NCI-H460 (cell line): ENCODE measurements around the gene CCDC6. TPM values are rescaled to one million over a fixed set of nuclear protein-coding genes. Genes with fewer than 3 reads are reported as not detected.
A peak's percentile ranks its signal among the peaks of the same experiment; 100 is the strongest.

Experiments
- DNase-seq: peaks from one replicate; pipeline ENCODE4 v3.0.0-alpha.2; 2016; ENCODE audit warnings: low read depth; ENCODE audit errors: extremely low read depth
- total RNA-seq: library from RNA; depleted of rRNA; stranded (reverse); fragments of >200 nt; shearing (Covaris generic); gene quantifications from 2 replicates; pipeline ENCODE4 v1.2.3, GENCODE V29; 2014

Gene CCDC6
- total RNA-seq, 1 experiment from 2014 or later = 37.6 TPM

GRCh38 chr10:59857049-59857448 lies 49.3 kb downstream of the CCDC6 start:
- no peak for DNase-seq

GRCh38 chr10:59856104-59856503 lies 50.3 kb downstream of the CCDC6 start:
- DNase-seq = no peak

GRCh38 chr10:59854571-59854970 lies 51.8 kb downstream of the CCDC6 start:
- no peak for DNase-seq

GRCh38 chr10:59852670-59853069 lies 53.7 kb downstream of the CCDC6 start:
- DNase-seq = no peak

DNA sequence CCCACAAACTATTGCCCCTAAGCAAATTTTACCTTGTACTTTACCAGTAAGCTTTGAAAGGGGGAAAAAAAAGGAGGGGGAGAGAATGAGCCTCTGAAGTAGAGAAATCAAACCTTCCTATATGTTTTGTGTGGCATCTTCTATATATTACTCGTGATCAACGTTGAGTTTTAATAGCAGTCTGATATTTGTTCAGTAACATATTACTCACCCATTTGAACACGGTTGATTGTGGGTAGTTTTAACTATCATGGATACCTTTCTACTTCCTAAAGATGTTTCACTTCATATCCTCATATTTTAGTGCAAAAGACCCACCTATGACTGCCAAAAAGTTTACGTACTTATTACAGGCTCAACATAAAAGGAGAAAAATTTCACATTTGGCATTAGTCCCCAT lies 54.5 kb downstream of the CCDC6 start:
- no peak for DNase-seq

DNA sequence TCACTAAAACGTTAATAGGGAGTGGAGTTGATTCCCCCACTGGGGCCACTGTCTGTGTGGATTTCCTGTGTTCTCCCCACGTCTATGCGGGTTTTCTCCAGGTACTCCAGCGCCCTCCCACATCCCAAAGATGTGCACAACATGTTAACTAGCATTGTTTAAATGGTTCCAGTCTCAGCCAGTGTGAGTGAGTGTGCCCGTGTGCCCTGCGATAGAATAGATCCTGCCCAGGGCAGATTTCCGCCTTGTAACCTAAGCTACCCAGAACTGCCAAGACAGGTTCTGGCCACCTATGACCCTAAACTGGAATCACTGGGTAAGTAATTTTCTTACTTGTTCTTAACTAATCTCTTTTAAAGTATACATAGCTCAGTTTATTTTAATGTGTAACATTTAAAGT lies 58.5 kb downstream of the CCDC6 start:
- no peak for DNase-seq

GRCh38 chr10:59847326-59847725 lies 59.0 kb downstream of the CCDC6 start:
- DNase-seq = no peak

GRCh38 chr10:59844436-59844835 lies 61.9 kb downstream of the CCDC6 start:
- no peak for DNase-seq

DNA sequence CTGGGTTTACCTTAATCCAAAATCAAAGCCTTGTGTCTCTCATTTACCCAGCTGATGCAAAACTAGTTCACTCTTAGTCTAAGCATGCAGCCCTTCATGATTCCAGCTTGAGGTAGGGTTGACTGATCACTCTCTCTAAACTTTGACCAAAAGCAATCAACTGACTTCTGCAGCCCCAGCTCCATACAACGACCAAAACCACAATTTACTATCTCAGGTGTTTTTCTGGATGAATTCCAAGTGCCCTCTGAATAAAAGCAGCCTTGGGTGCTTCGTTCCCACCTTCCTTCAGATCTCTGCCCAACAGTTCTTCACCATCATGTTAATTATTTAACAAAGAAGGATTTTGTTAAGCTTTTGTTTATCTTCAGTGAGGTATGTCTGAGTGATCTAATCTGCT lies 62.6 kb downstream of the CCDC6 start:
- DNase-seq = no peak

GRCh38 chr10:59839576-59839975 lies 66.8 kb downstream of the CCDC6 start:
- DNase-seq = no peak

GRCh38 chr10:59838085-59838789 lies 68.1 kb downstream of the CCDC6 start:
- no peak for DNase-seq

DNA sequence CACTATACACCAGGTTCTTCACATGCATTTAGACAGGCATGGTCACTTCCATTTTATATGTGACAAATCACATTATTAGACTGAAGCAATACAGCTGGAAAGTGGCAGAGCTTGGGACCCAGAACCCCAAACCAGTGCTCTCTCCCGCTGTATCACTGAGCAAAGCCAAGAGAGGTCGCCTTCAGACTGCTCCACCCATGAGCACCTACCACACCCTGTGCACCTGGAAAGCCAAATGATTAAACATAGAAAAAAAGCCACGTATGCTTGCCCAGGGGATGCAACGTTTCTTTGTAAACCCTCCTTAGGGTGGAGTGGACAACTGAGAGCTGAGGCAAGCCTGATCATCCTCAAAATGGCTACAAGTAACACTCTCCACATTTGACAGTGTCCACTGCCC lies 72.5 kb downstream of the CCDC6 start:
- DNase-seq = no peak

- no peak for DNase-seq
These were observed 73.8 kb downstream of the CCDC6 start for GRCh38 chr10:59832506-59832905.

DNA sequence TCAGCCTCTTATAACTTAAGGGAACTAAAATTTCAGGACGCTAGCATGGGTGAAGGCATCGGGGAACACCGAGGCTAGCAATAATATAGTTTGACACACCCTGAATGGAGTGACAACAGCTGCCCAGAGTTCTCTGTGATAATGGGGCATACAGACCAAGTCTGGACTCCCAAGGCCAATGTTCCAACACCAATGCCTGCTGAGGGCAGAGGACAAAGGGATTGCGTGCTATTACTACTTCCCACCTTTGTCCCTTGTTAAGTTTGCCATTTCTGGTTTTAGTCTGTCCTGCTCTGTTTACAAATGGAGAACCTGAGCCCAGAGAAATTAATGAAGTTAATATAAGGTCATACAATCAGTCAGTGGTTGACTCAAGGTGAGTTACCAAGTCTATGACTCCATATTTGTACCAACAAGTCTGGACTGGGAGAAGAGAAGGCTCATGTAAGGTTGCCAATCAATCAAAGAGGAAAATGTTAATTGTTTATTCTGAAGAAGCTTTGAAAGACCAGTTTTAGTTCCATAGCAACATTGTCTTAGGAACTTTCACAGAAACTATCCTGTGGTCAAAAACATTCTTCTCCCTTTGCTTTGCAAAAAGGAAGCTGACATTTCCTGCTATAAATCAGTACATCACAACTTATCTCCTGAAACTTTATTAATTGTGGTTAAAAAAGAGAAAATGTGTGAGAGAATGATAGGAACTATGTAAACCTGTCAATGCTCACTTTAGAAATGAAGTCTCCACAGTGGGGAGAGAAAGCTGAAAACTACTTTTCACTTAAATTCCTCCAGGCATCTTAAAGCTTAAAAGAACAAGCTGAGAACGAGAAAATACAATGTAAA lies 74.5 kb downstream of the CCDC6 start:
- no peak for DNase-seq

DNA sequence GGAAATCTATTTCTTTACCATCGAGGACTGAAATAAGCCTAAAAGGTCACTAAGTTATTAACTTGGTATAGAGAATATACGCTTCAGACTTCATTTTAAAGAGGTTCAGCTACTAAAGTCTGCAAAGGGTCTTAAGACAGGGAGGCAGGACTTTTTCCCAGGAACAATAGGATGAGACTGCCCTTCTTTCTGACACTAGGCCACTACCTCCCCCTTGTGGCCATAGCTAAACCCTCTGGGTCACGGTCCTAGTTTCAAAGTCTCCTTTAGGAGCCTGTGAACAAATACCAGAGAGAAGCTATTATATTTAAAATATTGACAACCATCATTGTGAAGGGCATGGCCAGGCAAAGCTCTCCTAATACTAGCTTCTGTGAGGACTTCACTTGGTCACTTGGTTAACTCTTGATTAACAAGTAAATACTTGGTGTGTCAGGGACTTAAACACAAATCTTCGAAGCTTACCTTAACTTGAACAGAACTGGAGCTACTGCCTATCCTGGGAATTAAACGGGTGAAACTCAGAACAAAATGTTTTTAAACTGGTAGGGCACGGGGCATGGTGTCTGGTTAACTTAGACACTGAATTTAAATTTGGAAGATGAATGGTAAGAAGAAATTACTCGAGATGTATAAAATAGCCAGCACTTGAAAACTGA lies 75.6 kb downstream of the CCDC6 start:
- DNase-seq = peak; percentile 41

DNA sequence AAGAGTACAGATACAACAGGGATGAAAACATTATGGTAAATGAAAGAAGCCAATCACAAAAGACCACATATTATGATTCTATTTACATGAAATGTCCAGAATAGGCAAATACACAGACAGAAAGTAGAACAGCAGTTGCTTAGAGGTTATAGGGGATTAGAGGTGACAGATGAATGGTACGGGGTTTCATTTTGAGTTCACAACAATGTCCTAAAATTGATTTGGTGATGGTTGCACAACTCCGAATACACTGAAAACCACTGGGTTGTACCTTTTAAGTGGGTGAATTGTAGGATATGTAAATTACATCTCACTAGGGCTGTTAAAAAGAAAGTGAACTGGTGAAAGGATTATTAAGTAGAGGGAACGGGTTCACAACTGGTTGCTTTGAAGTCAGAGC lies 76.8 kb downstream of the CCDC6 start:
- DNase-seq = no peak

- DNase-seq = no peak
These were observed 77.3 kb downstream of the CCDC6 start for GRCh38 chr10:59829024-59829423.

- DNase-seq = no peak
These were observed 80.4 kb downstream of the CCDC6 start for GRCh38 chr10:59825932-59826331.

GRCh38 chr10:59823751-59824150 lies 82.6 kb downstream of the CCDC6 start:
- no peak for DNase-seq

GRCh38 chr10:59823111-59823510 lies 83.2 kb downstream of the CCDC6 start:
- DNase-seq = no peak

- DNase-seq = no peak
These were observed 85.9 kb downstream of the CCDC6 start for GRCh38 chr10:59820471-59820870.

GRCh38 chr10:59819683-59820082 lies 86.7 kb downstream of the CCDC6 start:
- DNase-seq = no peak
